Measurements from ENCODE around the gene VSTM2A. TPM values are rescaled to one million over a fixed set of nuclear protein-coding genes. Genes with fewer than 3 reads are reported as not detected.

The VSTM2A gene
- total RNA-seq, 2 donors from 2014 or later: not detected

DNA sequence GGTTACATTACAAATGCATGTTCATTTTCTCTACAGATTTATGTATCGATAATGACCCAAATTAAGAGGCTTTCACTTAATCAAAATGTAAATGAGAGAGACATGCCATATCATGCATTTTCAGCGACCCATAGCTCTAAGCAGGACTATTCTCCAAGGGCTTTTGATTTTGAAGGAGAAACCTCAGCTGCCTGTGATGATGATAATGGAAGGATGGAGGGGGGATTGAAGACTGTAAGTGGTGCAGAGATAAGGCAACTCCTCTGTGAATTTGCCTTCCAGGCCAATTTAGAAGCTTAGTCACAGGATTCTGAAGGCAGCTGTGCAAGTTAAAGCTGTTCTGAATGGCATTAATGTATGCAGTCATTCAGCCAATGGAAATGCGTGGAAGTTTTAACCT lies 8.3 kb downstream of the VSTM2A start:
- Histone ChIP-seq H3K27me3 (replicated peaks; ENCODE audit: insufficient read depth) (no peaks in the 10 kb centered on the region), H3K4me1 (ENCODE audit: control insufficient read depth in 1 of 2, low read depth in 2 of 2) (no peaks in the 10 kb centered on the region), H3K4me3 (no peak overlapping the region), H3K27ac (no peak overlapping the region), H3K36me3 (no peaks in the 10 kb centered on the region), H3K9me3 (no peaks in the 10 kb centered on the region)
- no peak for ATAC-seq (ENCODE audit: insufficient number of reproducible peaks, low FRiP score, low read depth)
- no peak for TF ChIP-seq CTCF (IDR thresholded peaks at IDR 0.05)
- no peak for DNase-seq (ENCODE audit: low spot score)

DNA sequence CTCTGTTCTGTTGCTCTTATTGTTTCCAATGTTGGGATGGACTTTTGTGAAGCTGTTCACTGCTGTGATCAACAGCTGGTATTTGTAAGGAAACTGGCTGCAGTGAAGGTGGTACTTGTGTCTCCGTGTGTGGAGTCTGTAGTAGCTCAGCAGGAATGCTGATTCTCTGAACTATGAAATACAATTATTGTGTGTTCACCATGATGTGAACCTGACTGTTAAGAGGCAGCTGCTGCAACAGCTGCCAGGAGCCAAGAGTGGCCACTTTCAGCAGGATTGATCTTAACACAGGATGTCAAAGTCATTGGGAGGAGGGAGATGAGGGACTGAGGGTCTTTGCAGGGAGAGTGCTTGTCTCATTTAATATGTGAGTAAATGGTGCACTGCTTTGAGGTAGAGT lies 13.9 kb downstream of the VSTM2A start:
- Histone ChIP-seq H3K27me3 (replicated peaks; ENCODE audit: insufficient read depth) (no peaks in the 10 kb centered on the region), H3K4me3 (no peak overlapping the region), H3K4me1 (ENCODE audit: control insufficient read depth in 1 of 2, low read depth in 2 of 2) (no peaks in the 10 kb centered on the region), H3K27ac (no peak overlapping the region), H3K36me3 (no peaks in the 10 kb centered on the region), H3K9me3 (no peaks in the 10 kb centered on the region)
- no peak for TF ChIP-seq CTCF (IDR thresholded peaks at IDR 0.05)
- DNase-seq (ENCODE audit: low spot score): no peak
- no peak for ATAC-seq (ENCODE audit: insufficient number of reproducible peaks, low FRiP score, low read depth)

- no peak overlapping the region for H3K4me3 ChIP-seq
- no peaks in the 10 kb centered on the region for H3K9me3 ChIP-seq
- H3K4me1 ChIP-seq (ENCODE audit: control insufficient read depth in 1 of 2, low read depth in 2 of 2): no peaks in the 10 kb centered on the region
- H3K27ac ChIP-seq: no peak overlapping the region
- ATAC-seq (ENCODE audit: insufficient number of reproducible peaks, low FRiP score, low read depth) (no peak), DNase-seq (ENCODE audit: low spot score) (no peak)
- no peak for TF ChIP-seq CTCF (IDR thresholded peaks at IDR 0.05)
- H3K36me3 ChIP-seq: no peaks in the 10 kb centered on the region
- H3K27me3 ChIP-seq (replicated peaks; ENCODE audit: insufficient read depth): no peaks in the 10 kb centered on the region
Observed at GRCh38 chr7:54559401-54559800, 17.2 kb downstream of the VSTM2A start.

GRCh38 chr7:54560198-54560597 lies 18.0 kb downstream of the VSTM2A start:
- ATAC-seq (ENCODE audit: insufficient number of reproducible peaks, low FRiP score, low read depth) (no peak), DNase-seq (ENCODE audit: low spot score) (no peak)
- no peaks in the 10 kb centered on the region for H3K4me1 ChIP-seq (ENCODE audit: control insufficient read depth in 1 of 2, low read depth in 2 of 2)
- H3K36me3 ChIP-seq: no peaks in the 10 kb centered on the region
- H3K27me3 ChIP-seq (replicated peaks; ENCODE audit: insufficient read depth): no peaks in the 10 kb centered on the region
- no peaks in the 10 kb centered on the region for H3K9me3 ChIP-seq
- no peak overlapping the region for H3K27ac ChIP-seq
- no peak for TF ChIP-seq CTCF (IDR thresholded peaks at IDR 0.05)
- no peak overlapping the region for H3K4me3 ChIP-seq

DNA sequence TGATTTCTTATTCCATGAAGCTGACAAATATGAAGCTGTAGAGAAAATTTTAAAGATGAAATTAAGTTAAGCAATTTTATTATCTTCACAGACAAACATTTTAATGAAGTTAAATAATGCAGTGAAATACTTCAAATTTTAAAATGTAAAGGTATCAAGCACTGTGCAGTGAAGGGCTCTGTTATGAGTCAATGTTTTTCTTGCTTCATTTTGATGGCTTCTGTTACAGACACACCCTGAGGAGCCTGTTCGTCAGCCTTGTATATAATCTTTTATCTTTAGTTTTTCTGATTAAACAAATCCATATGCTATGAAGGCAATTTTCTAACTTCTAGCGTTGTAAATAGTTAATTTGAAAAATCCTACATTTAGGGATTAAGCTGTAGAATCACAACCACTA lies 18.5 kb downstream of the VSTM2A start:
- no peaks in the 10 kb centered on the region for H3K4me1 ChIP-seq (ENCODE audit: control insufficient read depth in 1 of 2, low read depth in 2 of 2)
- TF ChIP-seq CTCF (IDR thresholded peaks at IDR 0.05): no peak

More for the DNA sequence above, 18.5 kb downstream of the VSTM2A start:
- H3K4me3 ChIP-seq: no peak overlapping the region
- ATAC-seq (ENCODE audit: insufficient number of reproducible peaks, low FRiP score, low read depth): no peak
- DNase-seq (ENCODE audit: low spot score): no peak
- no peak overlapping the region for H3K27ac ChIP-seq
- no peaks in the 10 kb centered on the region for H3K36me3 ChIP-seq
- H3K9me3 ChIP-seq: no peaks in the 10 kb centered on the region
- no peaks in the 10 kb centered on the region for H3K27me3 ChIP-seq (replicated peaks; ENCODE audit: insufficient read depth)

Data from thoracic aorta (tissue), 2 donors.